Neuronal stem cell (in vitro differentiated cells): ENCODE results near the gene MYOF.

Experiments
- DNase-seq: peaks from one replicate; pipeline ENCODE4 v3.0.0-alpha.2; 2013; ENCODE audit warnings: low spot score
- H2AFZ ChIP-seq: one replicate; pipeline ENCODE4 v1.6.1; 2013; ENCODE audit warnings: mild to moderate bottlenecking, low read length, inconsistent platforms
- H2AK5ac ChIP-seq: 2 replicates; pipeline ENCODE4 v1.6.1; 2013; ENCODE audit warnings: low read depth, mild to moderate bottlenecking, inconsistent platforms, low read length, moderate library complexity, mixed read lengths
- H2BK120ac ChIP-seq: 2 replicates; pipeline ENCODE4 v1.6.1; 2013; ENCODE audit warnings: low read depth, mild to moderate bottlenecking, inconsistent platforms, low read length, moderate library complexity, mixed read lengths
- H2BK12ac ChIP-seq: one replicate; pipeline ENCODE4 v1.6.1; 2013; ENCODE audit warnings: low read length, inconsistent platforms
- H2BK15ac ChIP-seq: 2 replicates; pipeline ENCODE4 v1.6.1; 2013; ENCODE audit warnings: mild to moderate bottlenecking, low read length, inconsistent platforms, mixed read lengths
- H2BK5ac ChIP-seq: one replicate; pipeline ENCODE4 v1.6.1; 2013; ENCODE audit warnings: inconsistent platforms, mild to moderate bottlenecking, low read length, moderate library complexity
- H3K14ac ChIP-seq: one replicate; pipeline ENCODE4 v1.6.1; 2013; ENCODE audit warnings: low read length, inconsistent platforms
- H3K18ac ChIP-seq: 2 replicates; pipeline ENCODE4 v1.6.1; 2013; ENCODE audit warnings: low read length, inconsistent platforms
- H3K23ac ChIP-seq: 2 replicates; pipeline ENCODE4 v1.6.1; 2013; ENCODE audit warnings: low read depth, mild to moderate bottlenecking, mixed read lengths, low read length, inconsistent platforms; ENCODE audit not compliant: poor library complexity
- H3K27ac ChIP-seq: replicated peaks from 3 replicates; pipeline ENCODE4 v1.5.1; 2013; ENCODE audit warnings: low read length, inconsistent platforms
- H3K27me3 ChIP-seq, 3 experiments: 2 replicates each; pipeline ENCODE4 v1.6.1; 2013; ENCODE audit warnings: low read length in 3 of 3, mild to moderate bottlenecking in 2 of 3, inconsistent platforms in 1 of 3, low read depth in 1 of 3, mixed read lengths in 1 of 3, moderate library complexity in 1 of 3; ENCODE audit not compliant: control insufficient read depth in 3 of 3, insufficient read depth in 3 of 3
- H3K36me3 ChIP-seq, 2 donors: replicated peaks in 1 of 2; 2 replicates each; pipeline ENCODE4 v1.6.1; 2013; ENCODE audit warnings: low read length in 2 of 2; ENCODE audit not compliant: control insufficient read depth in 2 of 2, insufficient read depth in 2 of 2
- H3K4ac ChIP-seq: 2 replicates; pipeline ENCODE4 v1.6.1; 2013; ENCODE audit warnings: inconsistent platforms, mild to moderate bottlenecking, low read length, moderate library complexity
- H3K4me1 ChIP-seq, 2 donors: 1 replicate in 1 of 2; 2 replicates in 1 of 2; pipeline ENCODE4 v1.6.1; 2013; ENCODE audit warnings: low read length in 2 of 2, low read depth in 1 of 2; ENCODE audit not compliant: control insufficient read depth in 2 of 2, insufficient read depth in 1 of 2
- H3K4me2 ChIP-seq: one replicate; pipeline ENCODE4 v1.6.1; 2013; ENCODE audit warnings: mild to moderate bottlenecking, low read length, inconsistent platforms; ENCODE audit not compliant: insufficient read depth, poor library complexity, severe bottlenecking
- H3K4me3 ChIP-seq, 2 donors: 2 replicates each; pipeline ENCODE4 v1.5.1; 2013; ENCODE audit warnings: low read length in 2 of 2, mild to moderate bottlenecking in 2 of 2, inconsistent platforms in 1 of 2, moderate library complexity in 1 of 2
- H3K79me1 ChIP-seq: one replicate; pipeline ENCODE4 v1.6.1; 2013; ENCODE audit warnings: low read depth, mild to moderate bottlenecking, inconsistent platforms, low read length, moderate library complexity
- H3K9ac ChIP-seq: one replicate; pipeline ENCODE4 v1.6.1; 2013; ENCODE audit warnings: mild to moderate bottlenecking, low read depth, low read length, inconsistent platforms; ENCODE audit not compliant: poor library complexity
- H3K9me3 ChIP-seq, 2 donors: replicated peaks in 1 of 2; 2 replicates each; pipeline versions ENCODE3 to v1.6.1; 2013; ENCODE audit warnings: low read length in 2 of 2, mild to moderate bottlenecking in 2 of 2, inconsistent platforms in 1 of 2, low read depth in 1 of 2, mixed read lengths in 1 of 2, moderate library complexity in 1 of 2; ENCODE audit not compliant: control insufficient read depth in 2 of 2, insufficient read depth in 1 of 2
- H4K8ac ChIP-seq: one replicate; pipeline ENCODE4 v1.6.1; 2013; ENCODE audit warnings: low read depth, mild to moderate bottlenecking, inconsistent platforms, low read length, moderate library complexity
- H4K91ac ChIP-seq: one replicate; pipeline ENCODE4 v1.6.1; 2013; ENCODE audit warnings: low read length, low read depth, mild to moderate bottlenecking, inconsistent platforms; ENCODE audit not compliant: poor library complexity
- WGBS, 2 donors: extraction: QIAGEN DNeasy Blood & Tissue Kit; methylation state at CpG; one replicate each; pipeline ENCODE4 v1.1.7; 2013; ENCODE audit warnings: missing lambda C conversion rate in 2 of 2, mixed read lengths in 1 of 2; ENCODE audit not compliant: insufficient read length in 2 of 2, insufficient replicate concordance in 1 of 2; ENCODE audit errors: extremely low coverage in 2 of 2; 5-methylcytosine and 5-hydroxymethylcytosine counted together

MYOF gene

GRCh38 chr10:93437086-93437945, 44.8 kb downstream of the MYOF start:
- DNase-seq = no peak
- Histone ChIP-seq H3K9ac (peak overlapping the region; percentile 7), H2AFZ (peak overlapping the region; percentile 57), H3K4me3 (no peak overlapping the region), H4K91ac (no peak overlapping the region), H2BK12ac (peak overlapping the region; percentile 85), H3K79me1 (no peaks in the 10 kb centered on the region), H3K4me2 (no peak overlapping the region), H3K14ac (no peak overlapping the region), H3K9me3 (no peaks in the 10 kb centered on the region), H2BK15ac (no peak overlapping the region), H3K27me3 (no peaks in the 10 kb centered on the region), H2BK5ac (peak overlapping the region; percentile 69), H3K4me1 (peaks cover 25 to 45% of the 10 kb centered on the region in 2 donors), H3K36me3 (no peaks in the 10 kb centered on the region), H3K27ac (peak overlapping the region; percentile 78), H3K18ac (peak overlapping the region; percentile 93), H2BK120ac (peak overlapping the region; percentile 58), H4K8ac (no peak overlapping the region), H3K4ac (peak overlapping the region; percentile 10), H3K23ac (no peak overlapping the region), H2AK5ac (peak overlapping the region; percentile 44)
- WGBS, 2 donors = no CpG with 5 or more reads among the region's 18 CpGs

- Histone ChIP-seq H3K4me2 (no peak overlapping the region), H3K4me3 (no peak overlapping the region), H2BK15ac (no peak overlapping the region), H2AFZ (peak overlapping the region; percentile 57), H2BK120ac (no peak overlapping the region), H3K9me3 (no peaks in the 10 kb centered on the region), H3K27ac (peak overlapping the region; percentile 76), H3K9ac (no peak overlapping the region), H2BK12ac (no peak overlapping the region), H3K36me3 (no peaks in the 10 kb centered on the region), H3K23ac (no peak overlapping the region), H2BK5ac (no peak overlapping the region), H4K8ac (no peak overlapping the region), H2AK5ac (no peak overlapping the region), H3K27me3 (no peaks in the 10 kb centered on the region), H3K4me1 (peaks cover 25 to 45% of the 10 kb centered on the region in 2 donors), H3K14ac (no peak overlapping the region), H4K91ac (no peak overlapping the region), H3K4ac (no peak overlapping the region), H3K79me1 (no peaks in the 10 kb centered on the region), H3K18ac (no peak overlapping the region)
- no peak for DNase-seq
- WGBS, 2 donors = no CpG with 5 or more reads among the region's 4 CpGs
Measured at GRCh38 chr10:93436591-93437085, 45.5 kb downstream of the MYOF start.

DNA sequence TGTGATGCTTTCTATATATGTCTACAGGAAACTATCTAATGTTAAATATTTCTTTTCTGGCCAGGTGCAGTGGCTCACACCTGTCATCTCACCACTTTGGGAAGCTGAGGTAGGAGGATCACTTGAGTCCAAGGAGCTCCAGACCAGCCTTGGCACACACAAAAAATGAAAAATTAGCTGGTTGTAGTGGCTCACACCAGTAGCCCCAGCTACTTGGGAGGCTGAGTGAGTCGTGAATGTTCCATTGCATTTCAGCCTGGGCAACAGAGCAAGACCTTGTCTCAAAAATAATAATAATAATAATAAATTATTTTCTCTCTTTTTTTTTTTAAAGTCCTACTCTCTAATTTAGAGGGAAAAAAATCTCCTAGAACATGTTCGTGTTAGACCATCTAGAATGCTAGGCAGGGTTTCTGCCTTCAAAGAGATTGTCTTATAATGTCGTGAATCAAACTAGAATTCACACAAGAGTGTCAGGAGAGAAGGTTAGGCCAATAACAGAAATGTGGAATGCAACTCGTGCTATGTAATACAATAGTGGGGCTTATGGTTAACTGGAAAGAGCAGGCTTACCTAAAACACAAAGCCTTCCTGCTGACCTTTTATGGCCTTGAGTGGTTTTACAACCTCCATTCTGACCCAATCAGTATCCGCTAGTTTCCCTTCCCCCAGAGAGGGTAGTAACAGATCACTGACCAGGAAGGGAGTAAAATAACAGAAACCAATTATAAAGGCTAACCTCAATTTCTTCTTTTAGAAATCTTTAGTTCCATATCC, 46.3 kb downstream of the MYOF start:
- Histone ChIP-seq H2BK15ac (no peak overlapping the region), H3K18ac (peak overlapping the region; percentile 32), H3K9me3 (no peaks in the 10 kb centered on the region), H3K4me1 (peaks cover 25 to 43% of the 10 kb centered on the region in 2 donors), H4K91ac (no peak overlapping the region), H3K14ac (no peak overlapping the region), H3K79me1 (no peaks in the 10 kb centered on the region), H3K23ac (no peak overlapping the region), H4K8ac (no peak overlapping the region), H3K36me3 (no peaks in the 10 kb centered on the region), H3K4me3 (no peak overlapping the region), H3K4ac (no peak overlapping the region), H2BK5ac (no peak overlapping the region), H2BK12ac (no peak overlapping the region), H2BK120ac (no peak overlapping the region), H3K27ac (peak overlapping the region; percentile 65), H3K27me3 (no peaks in the 10 kb centered on the region), H3K4me2 (no peak overlapping the region), H2AK5ac (no peak overlapping the region), H3K9ac (no peak overlapping the region), H2AFZ (no peak overlapping the region)
- no CpG with 5 or more reads among the region's 5 CpGs for WGBS, 2 donors
- peak; percentile 61 for DNase-seq

GRCh38 chr10:93434991-93435491, 47.1 kb downstream of the MYOF start:
- Histone ChIP-seq H3K79me1 (no peaks in the 10 kb centered on the region), H4K91ac (no peak overlapping the region), H3K14ac (no peak overlapping the region), H2BK5ac (no peak overlapping the region), H3K18ac (no peak overlapping the region), H2AFZ (no peak overlapping the region), H2BK12ac (no peak overlapping the region), H3K4me1 (peaks cover 25 to 40% of the 10 kb centered on the region in 2 donors), H3K36me3 (no peaks in the 10 kb centered on the region), H3K9ac (no peak overlapping the region), H2BK120ac (no peak overlapping the region), H3K4ac (no peak overlapping the region), H4K8ac (no peak overlapping the region), H2AK5ac (no peak overlapping the region), H3K23ac (no peak overlapping the region), H3K9me3 (no peaks in the 10 kb centered on the region), H3K27ac (no peak overlapping the region), H3K4me2 (no peak overlapping the region), H3K27me3 (no peaks in the 10 kb centered on the region), H3K4me3 (no peak overlapping the region), H2BK15ac (no peak overlapping the region)
- no peak for DNase-seq
- no CpG with 5 or more reads among the region's 6 CpGs for WGBS, 2 donors
